Lower leg skin (tissue), 4 donors: Measurements from ENCODE around the gene JAML. TPM values are rescaled to one million over a fixed set of nuclear protein-coding genes. Genes with fewer than 3 reads are reported as not detected.

Experiments used
- DNase-seq, 2 donors: peaks; one replicate each; pipeline ENCODE4 v3.0.0-alpha.2; 2019; ENCODE audit warnings: low spot score in 2 of 2
- H3K4me3 ChIP-seq: fragments of 200-600 bp; sonication (generic); 2 replicates; pipeline ENCODE4 v1.5.1; 2017; ENCODE audit warnings: mild to moderate bottlenecking, low read depth; ENCODE audit not compliant: poor library complexity, severe bottlenecking
- POLR2A ChIP-seq, 2 donors: fragments of 450-650 bp; IDR thresholded peaks; one replicate each; pipeline ENCODE4 v1.6.1; 2016 to 2017; ENCODE audit warnings: antibody characterized with exemption in 2 of 2, mild to moderate bottlenecking in 1 of 2, moderate library complexity in 1 of 2
- WGBS, 2 donors: methylation state at CpG; one replicate each; pipeline ENCODE4 v1.1.5; 2018; 5-methylcytosine and 5-hydroxymethylcytosine counted together
- intact Hi-C: fragments of 100-400 bp; cut with DNase I; formaldehyde crosslinking; loops from one replicate; pipeline ENCODE4 v1.15.0; 2023; ENCODE audit warnings: low total_unique reads
- total RNA-seq, 4 donors: library from RNA; depleted of rRNA; stranded (reverse); fragments of >200 nt; gene quantifications; one replicate each; pipeline ENCODE4 v1.1.0, GENCODE V29; 2016
- TF ChIP-seq, protein P1 (sequence below), 3 donors: fragments of 450-650 bp; IDR thresholded peaks; one replicate each; pipeline ENCODE4 v1.5.1; 2016; ENCODE audit warnings: antibody characterized with exemption in 3 of 3, mild to moderate bottlenecking in 3 of 3, moderate library complexity in 2 of 3

The JAML gene
- total RNA-seq, 4 donors from 2014 or later, result 0.42 to 3.0 (median 0.61) TPM

DNA sequence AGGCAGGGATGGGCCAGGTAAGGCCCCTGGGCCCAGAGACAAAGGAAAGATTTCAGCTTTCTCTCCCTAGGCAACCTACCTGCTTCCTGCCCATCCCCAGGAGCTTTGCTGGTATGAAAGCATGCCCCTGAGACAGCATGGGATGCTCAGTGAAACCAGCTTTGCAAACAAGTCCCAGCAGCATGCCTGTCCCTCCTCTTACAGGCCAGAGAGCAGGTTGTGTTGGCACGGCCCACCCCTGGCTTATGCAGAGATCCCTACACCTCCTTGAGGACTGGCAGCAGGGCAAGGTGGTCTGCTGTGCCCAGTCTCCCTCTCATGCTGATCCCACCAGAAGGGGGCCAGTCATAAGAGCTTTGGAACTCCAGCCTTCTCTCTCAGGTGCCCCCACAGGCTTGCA is 75.3 kb downstream of the JAML start:
- WGBS, 2 donors, result 50 to 63% methylated on average over 1 of the region's 1 CpG
- intact Hi-C loops, result no loop called here
- no peak for TF ChIP-seq POLR2A (IDR thresholded peaks at IDR 0.05)
- TF ChIP-seq, protein P1, sequence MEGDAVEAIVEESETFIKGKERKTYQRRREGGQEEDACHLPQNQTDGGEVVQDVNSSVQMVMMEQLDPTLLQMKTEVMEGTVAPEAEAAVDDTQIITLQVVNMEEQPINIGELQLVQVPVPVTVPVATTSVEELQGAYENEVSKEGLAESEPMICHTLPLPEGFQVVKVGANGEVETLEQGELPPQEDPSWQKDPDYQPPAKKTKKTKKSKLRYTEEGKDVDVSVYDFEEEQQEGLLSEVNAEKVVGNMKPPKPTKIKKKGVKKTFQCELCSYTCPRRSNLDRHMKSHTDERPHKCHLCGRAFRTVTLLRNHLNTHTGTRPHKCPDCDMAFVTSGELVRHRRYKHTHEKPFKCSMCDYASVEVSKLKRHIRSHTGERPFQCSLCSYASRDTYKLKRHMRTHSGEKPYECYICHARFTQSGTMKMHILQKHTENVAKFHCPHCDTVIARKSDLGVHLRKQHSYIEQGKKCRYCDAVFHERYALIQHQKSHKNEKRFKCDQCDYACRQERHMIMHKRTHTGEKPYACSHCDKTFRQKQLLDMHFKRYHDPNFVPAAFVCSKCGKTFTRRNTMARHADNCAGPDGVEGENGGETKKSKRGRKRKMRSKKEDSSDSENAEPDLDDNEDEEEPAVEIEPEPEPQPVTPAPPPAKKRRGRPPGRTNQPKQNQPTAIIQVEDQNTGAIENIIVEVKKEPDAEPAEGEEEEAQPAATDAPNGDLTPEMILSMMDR (IDR thresholded peaks at IDR 0.05), result no peak
- DNase-seq, result no peak
- H3K4me3 ChIP-seq, result no peak overlapping the region

DNA sequence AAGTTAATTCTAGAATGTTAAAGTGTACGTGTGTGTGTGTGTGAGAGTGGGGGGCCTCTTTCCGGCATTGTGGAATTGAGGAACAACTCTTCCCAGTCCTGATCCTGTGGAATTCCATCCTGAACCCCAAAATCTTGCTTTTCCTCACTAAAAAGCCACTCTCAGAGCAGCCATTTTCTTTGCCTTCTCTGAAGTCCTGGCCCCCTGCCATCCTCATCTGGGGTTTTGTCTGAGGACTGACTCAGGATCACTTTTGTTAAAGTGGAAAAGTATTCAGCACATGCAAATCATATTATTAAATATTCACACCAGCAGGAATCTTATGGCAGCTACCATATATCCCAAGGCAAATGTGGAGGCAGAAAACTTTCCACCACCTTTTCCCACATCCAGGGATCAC is 76.0 kb downstream of the JAML start:
- TF ChIP-seq, protein P1 (IDR thresholded peaks at IDR 0.05), result no peak
- no peak for TF ChIP-seq POLR2A (IDR thresholded peaks at IDR 0.05)
- WGBS, 2 donors, result 70 to 86% methylated on average over 2 of the region's 2 CpGs
- DNase-seq, result no peak
- H3K4me3 ChIP-seq, result no peak overlapping the region
- intact Hi-C loops, result no loop called here

DNA sequence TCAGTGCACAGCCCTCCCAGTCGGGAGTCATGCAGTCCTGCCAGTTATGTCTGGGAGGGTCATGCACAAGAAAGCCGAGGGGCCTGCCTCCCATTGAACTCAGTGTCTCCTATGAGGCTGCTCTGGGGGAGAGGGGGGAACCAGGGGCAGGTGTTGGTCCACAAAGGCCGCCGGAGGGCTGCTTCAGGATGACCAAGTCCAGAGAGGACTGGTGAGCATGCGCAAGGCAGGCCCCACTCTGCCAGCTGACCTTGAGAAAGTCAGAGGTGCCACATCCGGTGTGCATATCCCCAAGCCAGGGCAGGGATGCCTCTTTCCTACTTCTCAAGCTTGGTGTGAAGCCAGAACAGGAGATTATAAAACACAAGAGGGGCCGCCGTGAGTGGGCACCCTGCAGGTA is 76.6 kb downstream of the JAML start:
- no peak for DNase-seq
- TF ChIP-seq, protein P1 (IDR thresholded peaks at IDR 0.05), result no peak
- TF ChIP-seq POLR2A (IDR thresholded peaks at IDR 0.05), result no peak
- WGBS, 2 donors, result 66 to 78% methylated on average over 8 of the region's 8 CpGs
- no peak overlapping the region for H3K4me3 ChIP-seq
- intact Hi-C loops, result no loop called here

- 68 to 73% methylated on average over 3 of the region's 3 CpGs for WGBS, 2 donors
- intact Hi-C loops, result no loop called here
- H3K4me3 ChIP-seq, result no peak overlapping the region
- no peak for DNase-seq
- TF ChIP-seq POLR2A (IDR thresholded peaks at IDR 0.05), result no peak
- TF ChIP-seq, protein P1 (IDR thresholded peaks at IDR 0.05), result no peak
Observed at GRCh38 chr11:118147502-118147901, 77.3 kb downstream of the JAML start.

GRCh38 chr11:118146554-118146953 is 78.3 kb downstream of the JAML start:
- TF ChIP-seq, protein P1 (IDR thresholded peaks at IDR 0.05), result no peak
- H3K4me3 ChIP-seq, result no peak overlapping the region
- 81 to 82% methylated on average over 6 of the region's 6 CpGs for WGBS, 2 donors
- DNase-seq, result no peak
- intact Hi-C loops, result no loop called here
